Gastrocnemius medialis (tissue), 4 donors: Measurements from ENCODE around the gene CA12.

Experiments
- POLR2A ChIP-seq, 2 donors: fragments of 450-650 bp; IDR thresholded peaks; one replicate each; pipeline ENCODE4 v1.6.1; 2017; ENCODE audit warnings: antibody characterized with exemption in 2 of 2, mild to moderate bottlenecking in 2 of 2, moderate library complexity in 2 of 2
- TF ChIP-seq, protein P1 (sequence below), 5 experiments: fragments of 450-650 bp in 3 of 5; fragments of 200-600 bp in 2 of 5; sonication (generic) in 2 of 5; IDR thresholded peaks in 4 of 5; conservative IDR thresholded peaks in 1 of 5; 1 replicate in 4 of 5; 2 replicates in 1 of 5; pipeline ENCODE4 v1.5.1; 2016 to 2019; ENCODE audit warnings: antibody characterized with exemption in 5 of 5, mild to moderate bottlenecking in 3 of 5, moderate library complexity in 3 of 5

DNA sequence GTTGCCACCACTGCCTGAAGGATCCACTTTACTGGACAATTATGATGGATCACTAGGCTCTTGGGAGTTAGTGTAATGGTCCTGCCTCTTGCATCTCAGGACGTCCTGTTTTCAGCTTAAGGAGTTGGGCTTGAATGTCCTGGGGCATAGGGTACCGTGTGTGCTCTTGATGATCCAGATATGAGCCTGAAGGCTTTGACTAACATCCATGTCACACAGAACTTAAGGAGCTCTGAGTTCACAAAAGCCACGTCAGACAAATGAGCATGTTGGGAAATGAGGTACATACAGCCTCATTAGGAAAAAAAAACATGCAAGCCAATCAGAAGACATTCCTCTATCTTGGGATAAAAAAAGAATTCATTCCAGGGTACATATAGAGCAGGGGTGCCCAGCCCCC, 40.8 kb downstream of the CA12 start:
- TF ChIP-seq, protein P1, sequence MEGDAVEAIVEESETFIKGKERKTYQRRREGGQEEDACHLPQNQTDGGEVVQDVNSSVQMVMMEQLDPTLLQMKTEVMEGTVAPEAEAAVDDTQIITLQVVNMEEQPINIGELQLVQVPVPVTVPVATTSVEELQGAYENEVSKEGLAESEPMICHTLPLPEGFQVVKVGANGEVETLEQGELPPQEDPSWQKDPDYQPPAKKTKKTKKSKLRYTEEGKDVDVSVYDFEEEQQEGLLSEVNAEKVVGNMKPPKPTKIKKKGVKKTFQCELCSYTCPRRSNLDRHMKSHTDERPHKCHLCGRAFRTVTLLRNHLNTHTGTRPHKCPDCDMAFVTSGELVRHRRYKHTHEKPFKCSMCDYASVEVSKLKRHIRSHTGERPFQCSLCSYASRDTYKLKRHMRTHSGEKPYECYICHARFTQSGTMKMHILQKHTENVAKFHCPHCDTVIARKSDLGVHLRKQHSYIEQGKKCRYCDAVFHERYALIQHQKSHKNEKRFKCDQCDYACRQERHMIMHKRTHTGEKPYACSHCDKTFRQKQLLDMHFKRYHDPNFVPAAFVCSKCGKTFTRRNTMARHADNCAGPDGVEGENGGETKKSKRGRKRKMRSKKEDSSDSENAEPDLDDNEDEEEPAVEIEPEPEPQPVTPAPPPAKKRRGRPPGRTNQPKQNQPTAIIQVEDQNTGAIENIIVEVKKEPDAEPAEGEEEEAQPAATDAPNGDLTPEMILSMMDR (IDR thresholded peaks at IDR 0.05 in 4 of 5, conservative IDR thresholded peaks at IDR 0.05 in 1 of 5), result no peak
- TF ChIP-seq POLR2A (IDR thresholded peaks at IDR 0.05), result no peak
